Amygdala (tissue), 56 donors: ENCODE results near the gene ELMO2.

ENCODE experiments used
- DNase-seq, 56 donors: peaks; one replicate each; lab custom pipeline; 2025; lab: John Stamatoyannopoulos, UW

ELMO2 gene

DNA sequence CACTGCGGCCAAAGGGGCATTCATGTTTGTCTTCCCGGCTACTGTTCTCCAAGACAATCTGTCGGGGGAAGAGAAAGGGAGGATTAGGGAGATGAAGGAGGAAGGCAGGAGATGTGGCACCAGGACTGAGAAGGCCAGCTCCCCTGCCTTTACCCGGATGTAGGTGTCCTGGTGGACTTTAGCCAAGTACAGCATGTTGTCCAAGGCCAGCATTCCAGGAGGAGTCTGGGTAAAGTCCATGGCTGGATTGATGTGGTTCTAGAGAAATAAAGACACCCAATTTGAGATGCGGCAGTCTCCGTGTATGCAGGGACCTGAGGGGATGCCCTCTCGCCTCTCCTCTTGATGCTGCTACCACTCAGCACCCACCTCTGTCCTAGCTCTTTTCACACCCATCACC lies 32.0 kb downstream of the ELMO2 start:
- DNase-seq: no peak

DNA sequence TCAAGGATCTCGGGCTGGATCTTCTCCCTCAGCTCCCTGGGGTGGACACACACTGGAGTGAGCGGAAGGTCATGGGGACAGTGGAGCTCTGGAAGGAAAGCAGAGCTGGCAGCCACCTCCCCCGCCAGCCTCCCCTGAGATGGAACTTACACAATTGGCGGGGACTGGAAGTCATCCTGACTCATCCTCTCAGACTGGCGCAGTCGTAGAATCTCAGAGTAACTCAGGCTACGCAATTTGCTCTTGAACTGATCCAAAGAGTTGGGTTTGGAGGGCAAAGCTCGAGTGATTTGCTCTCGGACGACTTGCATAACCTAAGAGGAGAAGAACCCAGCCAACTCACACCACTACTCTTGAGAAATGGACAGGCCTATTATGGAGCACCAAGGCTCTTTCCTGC lies 34.8 kb downstream of the ELMO2 start:
- DNase-seq: no peak

DNA sequence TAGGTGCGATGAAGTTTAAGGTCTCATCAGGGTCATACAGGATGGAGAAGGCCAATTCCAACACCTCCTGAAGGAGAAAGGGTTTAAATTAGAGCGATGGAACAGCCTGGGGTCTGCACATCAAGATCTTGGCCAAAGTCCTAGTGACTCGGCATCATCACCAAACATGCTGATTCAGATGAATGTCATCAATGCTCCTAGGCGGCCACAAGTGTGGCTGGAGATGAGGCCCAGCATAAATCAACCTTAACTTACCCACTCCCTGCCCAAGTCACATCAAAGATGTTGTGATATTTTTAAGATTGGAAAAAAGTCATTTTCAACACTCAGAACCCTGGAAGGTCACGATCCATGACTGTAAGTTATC lies 37.5 kb downstream of the ELMO2 start:
- DNase-seq: no peak

DNA sequence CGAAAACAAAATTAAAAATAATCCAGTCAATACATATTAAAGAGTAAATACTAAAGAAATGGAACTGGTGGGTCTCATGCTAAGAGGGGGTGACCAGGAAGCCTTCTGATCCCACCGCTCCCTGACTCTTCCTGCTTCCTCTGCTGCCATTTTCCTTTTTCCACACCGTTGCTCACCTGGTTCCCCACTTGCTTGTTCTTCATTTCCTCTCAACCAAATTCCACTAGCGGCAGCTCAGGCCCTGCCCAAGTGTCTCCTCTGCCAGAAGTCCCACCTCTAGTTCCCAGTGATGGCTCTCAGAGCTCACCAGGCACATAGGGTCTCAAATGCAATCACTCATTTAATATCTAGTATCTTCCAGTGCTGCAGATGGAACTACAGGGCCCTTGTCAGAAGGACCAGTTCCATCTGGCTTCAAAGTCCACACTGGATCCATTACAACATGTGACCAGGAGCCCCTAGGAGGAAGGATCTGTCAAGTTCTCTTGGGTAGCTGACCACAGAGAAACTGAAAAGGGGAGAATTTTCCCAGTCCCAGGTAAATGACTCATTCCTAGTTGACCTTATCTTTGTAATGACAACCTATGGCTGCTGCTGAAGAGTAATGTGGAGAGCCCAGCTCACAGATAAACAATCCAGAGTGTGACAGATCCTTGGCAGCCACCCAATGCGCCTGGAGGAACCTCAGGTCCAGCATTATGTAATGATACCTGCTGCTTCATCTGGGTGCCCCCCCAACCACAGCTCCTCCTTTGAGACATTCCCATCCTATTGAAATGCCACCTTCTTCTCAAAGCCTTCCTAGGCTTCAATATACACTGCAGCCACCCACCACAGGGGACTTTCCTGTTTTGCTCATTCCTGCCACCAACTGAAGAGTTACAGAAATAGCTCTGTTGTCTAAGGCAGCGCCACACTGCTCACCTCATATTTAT lies 38.2 kb downstream of the ELMO2 start:
- no peak for DNase-seq

DNA sequence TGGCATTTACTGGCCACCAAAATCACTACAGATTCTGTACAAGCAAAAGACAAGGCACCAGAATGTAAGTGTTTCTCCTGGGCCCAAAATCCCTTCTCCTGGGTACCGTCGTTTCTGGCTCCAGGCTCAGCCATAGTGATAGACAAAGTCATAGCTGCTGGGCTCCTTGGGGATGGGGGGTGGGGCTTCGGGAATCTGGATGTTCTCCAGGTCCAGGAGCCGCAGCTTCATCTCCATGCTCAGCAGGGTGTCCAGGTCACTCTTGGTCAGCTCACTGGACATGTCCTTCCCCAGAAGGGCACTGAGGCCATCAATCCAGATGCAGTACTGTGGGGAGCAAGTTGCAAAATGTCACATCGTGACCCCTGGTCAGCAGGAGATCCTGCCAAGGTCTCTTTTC lies 39.2 kb downstream of the ELMO2 start:
- DNase-seq: no peak

DNA sequence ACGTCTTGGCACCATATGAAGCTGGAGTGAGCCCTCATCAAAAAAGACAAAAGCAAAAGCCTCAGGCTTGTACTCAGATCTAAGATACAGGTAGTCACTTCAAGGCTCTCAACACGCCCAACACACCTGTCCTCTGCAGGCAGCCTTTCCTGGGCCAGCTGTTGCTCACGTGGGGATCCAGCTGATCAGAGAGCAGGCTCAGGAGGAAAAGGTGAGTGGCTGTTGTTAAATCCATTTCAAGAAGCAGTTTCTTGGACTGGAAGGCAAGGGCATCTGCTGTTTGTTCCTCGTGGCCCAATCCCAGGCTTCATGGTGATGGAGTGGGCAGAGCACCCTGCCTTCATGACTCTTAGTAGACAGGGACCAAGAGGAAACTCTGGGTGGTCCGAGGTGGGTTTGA lies 39.6 kb downstream of the ELMO2 start:
- no peak for DNase-seq

DNA sequence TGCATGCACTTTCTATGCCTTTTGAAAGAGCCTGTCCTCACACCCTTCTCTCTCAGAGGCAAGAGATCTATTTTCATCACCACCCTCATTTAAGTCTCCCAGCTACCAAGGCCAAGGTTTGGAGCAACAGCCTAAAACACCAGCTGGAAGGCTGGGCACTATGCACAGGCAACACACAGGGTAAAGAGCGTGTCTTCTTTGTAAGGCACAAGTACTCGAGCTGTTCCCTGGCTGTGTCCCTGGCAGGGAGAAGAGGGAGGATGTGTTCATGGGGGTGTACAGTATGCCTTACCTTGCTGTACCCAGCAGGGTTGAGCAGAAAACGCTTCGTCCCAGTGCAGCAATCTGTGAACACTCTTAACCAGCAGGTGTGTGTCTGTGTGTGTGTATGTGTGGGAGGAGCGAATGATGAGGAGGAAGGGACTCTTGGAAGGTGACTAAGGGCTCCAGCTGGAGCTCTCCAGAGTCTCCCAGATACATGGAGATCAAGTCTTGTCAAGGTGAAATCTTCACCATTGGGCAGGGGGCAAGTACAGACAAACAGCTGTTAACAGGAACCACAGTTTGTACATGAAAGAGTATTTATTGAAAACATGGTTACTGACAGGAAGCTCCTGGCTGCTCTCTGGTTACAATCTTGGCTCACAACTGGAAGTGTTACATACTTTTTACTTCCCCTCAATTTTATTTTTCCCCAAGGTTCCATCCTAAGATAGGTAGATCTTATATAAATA lies 40.8 kb downstream of the ELMO2 start:
- peak in 8 of 56 donors; percentile 42 to 84 (median 58) for DNase-seq

DNA sequence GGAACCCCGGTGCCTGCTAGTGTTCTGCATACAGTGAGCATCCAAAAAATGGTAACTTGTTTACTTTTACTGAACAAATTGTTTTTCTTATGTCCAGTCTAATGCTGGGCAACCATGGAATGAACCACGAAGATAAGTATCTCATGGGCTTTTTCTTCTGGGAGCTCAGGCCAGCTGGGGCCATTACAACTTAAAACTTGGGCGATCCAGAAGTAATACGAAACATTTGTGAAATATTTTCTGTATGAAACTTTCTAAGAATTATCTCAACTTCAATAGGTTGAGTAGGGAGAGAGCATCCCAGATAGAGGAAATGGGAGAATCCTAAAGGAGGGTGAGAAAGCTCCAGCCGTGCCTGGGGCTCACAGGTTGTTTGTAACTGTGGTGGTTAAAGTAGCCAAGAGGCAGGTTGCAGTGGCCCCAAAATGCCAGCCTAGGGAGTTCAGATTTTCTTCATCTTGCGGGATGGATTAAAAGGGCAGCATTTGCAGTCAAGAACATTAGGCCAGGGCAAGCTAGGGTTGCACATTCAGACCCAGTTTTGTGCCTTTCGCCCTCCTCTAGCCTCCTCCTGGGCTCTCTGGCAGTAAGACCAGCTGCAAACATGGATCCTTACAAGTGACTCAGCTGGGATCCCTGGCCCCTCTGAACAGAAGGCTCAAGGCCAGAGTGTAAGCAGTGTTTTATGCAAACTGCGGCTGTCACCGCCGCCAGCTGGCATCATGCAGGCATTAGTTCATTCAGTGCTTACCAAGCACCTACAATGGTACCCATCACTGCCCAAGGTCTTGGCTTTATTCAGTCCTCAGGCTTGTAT lies 41.5 kb downstream of the ELMO2 start:
- DNase-seq: peak in 45 of 56 donors; percentile 20 to 93 (median 61)

DNA sequence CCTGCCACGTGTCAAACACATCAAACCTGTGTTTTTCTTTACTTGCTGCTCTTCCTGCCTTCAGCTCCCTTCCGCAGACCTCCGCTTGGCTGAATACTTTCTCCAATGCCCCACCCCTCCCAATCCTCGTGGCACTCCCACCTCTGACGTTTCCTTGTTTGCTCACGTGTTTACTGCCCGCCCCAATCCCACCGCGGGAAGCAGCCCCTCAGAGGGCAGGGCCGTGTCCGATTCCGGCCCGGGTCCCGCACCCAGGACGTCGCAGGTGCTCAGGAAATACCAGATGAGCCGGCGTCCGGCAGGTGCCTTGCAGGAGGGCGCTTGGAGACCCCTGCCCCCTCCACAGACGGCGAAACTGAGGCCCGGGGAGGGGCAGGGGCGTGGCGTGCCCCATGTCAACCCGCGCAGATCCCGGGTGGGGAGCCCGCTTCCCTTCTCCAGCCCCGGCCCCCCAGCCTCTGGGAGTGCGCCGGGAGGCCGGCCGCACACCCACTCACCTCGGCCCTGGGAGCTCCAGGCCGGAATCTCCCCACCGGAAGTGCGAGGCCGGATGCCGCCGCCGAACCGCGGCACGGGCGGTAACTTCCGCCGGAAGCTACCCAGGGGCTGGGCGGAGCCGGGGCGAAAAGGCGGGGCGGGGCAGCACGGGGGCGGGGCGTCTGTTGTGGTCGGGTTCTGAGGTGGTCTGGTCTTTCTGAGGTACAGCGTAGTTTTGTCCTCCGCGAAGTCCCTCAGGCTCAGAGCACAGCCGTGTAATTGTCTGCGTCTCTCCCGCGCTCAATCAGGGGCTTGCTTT lies 42.3 kb downstream of the ELMO2 start:
- DNase-seq: peak in 55 of 56 donors; percentile 24 to 89 (median 77)

DNA sequence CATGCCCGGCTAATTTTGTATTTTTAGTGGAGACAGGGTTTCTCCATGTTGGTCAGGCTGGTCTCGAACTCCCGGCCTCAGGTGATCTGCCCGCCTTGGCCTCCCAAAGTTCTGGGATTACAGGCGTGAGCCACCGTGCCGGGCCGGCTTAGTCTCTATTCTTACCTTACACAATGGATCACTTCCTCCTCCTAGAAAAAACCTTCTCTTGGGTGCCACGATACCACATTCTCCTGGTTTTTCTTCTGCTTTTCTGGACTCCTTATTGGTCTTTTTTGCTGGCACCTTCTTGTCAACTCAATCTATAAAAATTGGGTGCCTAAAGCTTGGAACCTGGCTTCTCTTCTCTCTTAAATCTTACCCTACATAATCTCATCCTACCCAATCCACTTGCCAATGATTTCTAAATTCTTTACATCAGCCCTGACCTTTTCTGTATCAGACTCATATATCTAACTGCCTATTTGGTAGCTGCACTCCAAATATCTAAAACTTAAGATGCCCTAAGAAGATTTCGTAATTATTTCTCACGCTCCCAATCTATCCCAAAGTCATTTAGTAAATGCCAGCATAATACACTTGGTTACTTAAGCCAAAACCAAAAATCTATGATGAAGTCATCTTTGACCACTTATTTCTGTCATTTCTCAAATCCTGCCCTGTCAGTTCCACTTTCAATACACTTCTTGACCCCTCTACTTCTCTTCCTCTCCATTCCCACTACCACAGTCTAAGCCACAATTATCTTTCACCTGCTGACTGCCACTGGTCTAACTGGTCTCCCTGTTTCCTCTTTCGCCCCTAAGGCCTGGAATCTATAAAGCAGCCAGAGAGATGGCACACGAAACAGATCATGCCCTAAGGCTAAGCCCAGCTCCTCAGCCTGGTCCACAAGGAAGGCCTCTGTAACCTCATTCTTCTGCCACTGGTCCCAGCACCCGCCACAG lies 43.2 kb downstream of the ELMO2 start:
- DNase-seq: no peak

DNA sequence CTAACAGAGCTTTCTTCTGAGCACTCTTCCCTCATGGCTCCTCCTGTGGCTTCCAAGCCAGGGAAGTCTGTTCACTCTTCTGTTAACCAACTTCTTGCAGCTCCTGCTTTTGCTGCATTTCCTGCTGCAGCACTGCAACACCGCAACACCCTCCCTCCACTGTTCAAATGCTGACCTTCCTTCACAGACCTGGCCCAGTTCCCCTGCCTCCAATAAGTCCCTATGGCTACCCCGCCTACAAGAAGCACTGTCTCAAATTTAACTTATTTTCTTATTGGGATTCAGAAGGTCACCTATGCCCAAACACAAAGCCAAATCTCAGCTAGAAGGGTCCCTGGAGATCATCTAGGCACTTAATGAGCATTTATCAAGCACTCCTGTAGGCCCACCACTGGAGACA lies 44.6 kb downstream of the ELMO2 start:
- no peak for DNase-seq

DNA sequence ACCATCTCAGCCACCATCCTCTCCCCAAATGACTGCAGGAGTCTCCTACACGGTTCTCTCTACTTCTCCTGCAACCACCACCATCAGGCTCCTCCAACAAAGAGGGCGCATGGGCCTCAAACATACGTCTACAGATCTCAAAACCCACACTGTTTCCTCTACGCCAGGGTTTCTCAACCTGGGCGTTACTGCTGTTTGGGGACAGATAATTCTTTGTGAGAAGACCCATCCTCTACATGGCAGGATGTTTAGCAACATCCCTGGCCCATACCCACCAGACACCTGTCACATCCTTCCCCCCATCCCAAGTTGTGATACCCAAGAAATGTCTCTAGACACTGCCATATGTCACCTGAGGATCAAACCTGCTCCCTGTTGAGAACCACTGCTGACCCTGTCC lies 45.0 kb downstream of the ELMO2 start:
- DNase-seq: no peak

DNA sequence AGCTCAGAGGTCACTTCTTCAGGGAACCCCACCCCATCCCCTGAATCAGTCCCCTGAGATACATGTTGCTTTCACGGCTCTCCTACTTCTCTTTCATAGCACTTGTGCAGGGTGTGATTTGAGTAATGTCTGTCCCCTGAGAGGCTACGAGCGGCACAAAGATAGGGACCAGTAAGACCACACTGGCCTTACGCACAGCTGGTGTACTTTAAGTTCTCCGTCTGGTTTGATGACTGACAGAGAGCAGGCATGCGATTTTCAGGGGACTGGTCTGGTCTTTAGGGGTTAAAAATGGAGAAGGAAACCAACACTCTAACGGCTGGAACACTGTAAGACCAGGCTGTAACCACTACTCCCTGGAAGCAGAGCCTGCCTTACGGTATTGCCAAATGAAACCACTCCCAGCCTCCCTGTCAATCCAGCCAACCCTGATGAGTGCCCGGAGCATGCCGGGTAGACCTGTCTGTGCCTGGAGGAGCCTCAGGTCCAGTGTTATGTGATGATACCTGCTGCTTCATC lies 47.1 kb downstream of the ELMO2 start:
- DNase-seq: no peak

DNA sequence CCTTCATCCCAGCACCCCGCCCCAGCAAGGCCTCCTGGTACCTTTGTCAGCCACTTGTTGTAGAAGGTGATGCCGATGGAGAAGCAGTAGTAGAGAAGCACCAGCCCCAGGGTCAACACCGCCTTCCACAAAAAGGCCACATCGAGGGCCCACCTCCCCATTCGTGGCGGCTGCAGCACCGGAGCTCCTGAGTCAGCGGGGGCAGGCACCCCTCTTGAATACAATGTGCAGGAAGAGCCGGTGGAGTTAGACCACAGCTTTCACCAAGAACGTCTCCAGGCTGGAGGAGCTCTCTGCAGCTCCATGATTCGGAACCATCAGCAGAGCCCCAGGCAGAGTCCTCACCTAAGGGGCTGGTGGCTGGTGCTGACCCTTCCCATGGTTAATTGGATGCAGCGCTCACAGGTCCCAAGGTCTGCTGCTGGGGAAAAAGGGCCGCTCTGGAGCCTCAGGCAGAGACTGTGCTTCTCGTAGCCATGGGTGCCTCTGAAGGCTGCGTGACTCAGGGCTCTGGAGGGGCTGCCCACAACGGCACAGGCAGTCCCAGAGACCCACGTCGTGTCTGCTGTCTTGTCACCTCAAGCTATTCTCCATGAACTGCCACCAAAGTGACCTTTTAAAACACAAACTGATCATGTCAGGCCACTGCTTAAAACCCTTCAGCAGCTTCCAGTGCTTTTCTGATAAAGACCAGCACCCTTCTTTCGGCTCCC lies 47.9 kb downstream of the ELMO2 start:
- DNase-seq: no peak

DNA sequence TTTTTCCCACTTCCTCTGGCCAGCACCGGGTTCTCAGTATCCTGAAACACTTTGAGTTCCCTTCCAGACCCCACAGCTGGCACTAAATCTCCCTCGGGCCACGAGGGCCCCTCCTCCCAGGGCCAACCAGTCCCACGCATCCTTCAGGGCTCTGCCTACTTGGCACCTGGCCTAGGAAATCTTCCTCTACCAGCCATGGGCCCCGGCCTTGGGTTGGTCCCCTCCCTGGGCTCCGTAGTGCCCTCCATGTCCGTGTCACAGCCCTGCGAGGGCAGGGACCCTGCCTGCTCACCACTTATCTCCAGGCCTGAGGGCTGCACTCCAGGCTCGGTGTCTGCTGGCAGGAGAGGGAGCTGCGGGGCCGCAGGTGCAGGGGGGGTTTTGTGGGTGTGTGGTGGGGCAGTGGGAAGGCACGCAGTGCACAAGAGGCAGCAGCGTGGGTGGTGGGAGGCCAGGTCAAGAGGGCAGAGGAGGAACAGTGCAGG lies 49.3 kb downstream of the ELMO2 start:
- peak in 16 of 56 donors; percentile 9 to 60 (median 38) for DNase-seq

DNA sequence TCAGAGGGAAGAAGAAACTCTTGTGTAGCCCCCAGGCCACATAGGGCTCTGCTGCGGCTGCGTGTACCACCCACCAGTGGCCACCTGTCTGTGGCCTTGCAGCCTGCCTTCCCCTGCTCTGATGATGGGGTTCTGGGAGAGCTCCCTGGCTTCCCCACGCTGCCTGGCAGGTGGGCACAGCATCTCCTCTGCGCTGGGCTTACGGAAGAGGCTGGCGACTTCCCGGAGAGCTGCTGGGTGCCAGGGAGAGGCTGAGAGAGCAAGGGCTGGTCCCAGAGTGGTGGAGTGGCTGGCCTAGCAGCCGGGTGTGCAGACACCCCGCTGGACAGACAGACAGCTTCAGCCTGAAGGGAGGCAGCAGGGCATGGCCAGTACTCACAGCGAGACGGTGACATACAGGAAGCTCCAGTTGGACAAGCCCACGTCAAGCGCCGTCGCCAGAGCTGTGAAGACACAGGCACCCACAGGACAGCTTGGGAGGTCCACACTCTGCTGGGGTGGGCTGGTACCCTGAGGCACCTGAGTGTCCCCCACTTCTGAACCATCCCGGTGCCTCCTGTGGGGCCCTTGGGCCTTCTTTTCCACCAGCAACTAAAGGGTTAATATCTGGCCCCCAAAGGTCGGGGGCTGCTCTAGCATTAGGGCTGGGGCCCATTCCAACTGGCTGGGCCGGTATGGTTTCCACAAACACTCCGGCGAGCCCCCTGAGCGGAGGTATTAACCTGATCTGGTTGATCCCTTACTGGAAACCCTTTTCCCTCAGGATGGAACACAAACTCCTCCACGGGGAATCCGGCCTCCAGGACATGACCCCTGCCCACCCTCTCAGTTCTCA lies 50.0 kb downstream of the ELMO2 start:
- no peak for DNase-seq

DNA sequence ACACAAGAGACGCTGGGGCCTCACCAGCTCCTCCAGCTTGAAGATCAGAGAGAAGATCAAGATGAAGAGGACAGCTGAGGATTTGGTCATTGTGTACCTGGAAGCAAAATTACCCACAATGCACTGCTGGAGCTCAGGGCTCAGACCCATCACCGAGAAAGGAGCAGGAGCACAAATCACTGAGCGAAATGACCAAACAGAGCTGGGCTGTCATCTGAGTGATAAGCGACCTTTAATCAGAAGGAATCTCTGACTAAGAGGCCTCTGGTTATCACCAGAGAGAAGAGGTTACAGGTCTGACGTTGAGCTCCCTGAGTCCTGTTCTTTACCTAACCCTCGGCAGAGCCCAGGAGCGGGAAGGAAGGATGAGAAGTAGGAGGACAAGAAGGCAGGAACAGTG lies 50.6 kb downstream of the ELMO2 start:
- no peak for DNase-seq
